ENCODE results near the gene IGFL3. TPM values are rescaled to one million over a fixed set of nuclear protein-coding genes. Genes with fewer than 3 reads are reported as not detected.
A peak's percentile ranks its signal among the peaks of the same experiment; 100 is the strongest.

IGFL3 gene
- total RNA-seq, 2 donors from 2014 or later = not detected

DNA sequence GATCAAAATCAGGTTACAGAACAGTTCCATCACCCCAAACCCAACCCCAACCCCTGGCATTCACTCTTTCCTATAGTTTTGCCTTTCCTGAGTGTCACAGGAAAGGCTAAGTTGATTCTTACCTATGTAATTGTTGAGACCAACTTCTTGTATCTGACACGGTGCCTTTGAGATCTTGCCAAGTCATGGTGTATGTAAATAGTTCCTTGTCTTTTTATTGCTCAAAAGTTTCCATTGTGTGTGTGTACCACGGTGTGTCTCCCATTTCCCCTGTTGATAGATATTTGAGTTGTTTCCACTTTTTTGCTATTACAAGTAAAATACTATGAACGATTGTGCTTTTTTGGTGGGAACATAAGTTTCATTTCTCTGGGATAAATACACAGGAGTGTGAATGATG is 20.3 kb upstream of the IGFL3 start:
- Histone ChIP-seq H3K36me3 (no peaks in the 10 kb centered on the region), H3K4me3 (no peak overlapping the region), H3K27ac (no peak overlapping the region), H3K4me1 (no peaks in the 10 kb centered on the region), H3K27me3 (no peaks in the 10 kb centered on the region), H3K9me3 (no peaks in the 10 kb centered on the region), H3K9ac (ENCODE audit: low read depth in 2 of 2, low read length in 2 of 2) (no peak overlapping the region)
- TF ChIP-seq, protein P1, sequence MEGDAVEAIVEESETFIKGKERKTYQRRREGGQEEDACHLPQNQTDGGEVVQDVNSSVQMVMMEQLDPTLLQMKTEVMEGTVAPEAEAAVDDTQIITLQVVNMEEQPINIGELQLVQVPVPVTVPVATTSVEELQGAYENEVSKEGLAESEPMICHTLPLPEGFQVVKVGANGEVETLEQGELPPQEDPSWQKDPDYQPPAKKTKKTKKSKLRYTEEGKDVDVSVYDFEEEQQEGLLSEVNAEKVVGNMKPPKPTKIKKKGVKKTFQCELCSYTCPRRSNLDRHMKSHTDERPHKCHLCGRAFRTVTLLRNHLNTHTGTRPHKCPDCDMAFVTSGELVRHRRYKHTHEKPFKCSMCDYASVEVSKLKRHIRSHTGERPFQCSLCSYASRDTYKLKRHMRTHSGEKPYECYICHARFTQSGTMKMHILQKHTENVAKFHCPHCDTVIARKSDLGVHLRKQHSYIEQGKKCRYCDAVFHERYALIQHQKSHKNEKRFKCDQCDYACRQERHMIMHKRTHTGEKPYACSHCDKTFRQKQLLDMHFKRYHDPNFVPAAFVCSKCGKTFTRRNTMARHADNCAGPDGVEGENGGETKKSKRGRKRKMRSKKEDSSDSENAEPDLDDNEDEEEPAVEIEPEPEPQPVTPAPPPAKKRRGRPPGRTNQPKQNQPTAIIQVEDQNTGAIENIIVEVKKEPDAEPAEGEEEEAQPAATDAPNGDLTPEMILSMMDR (IDR thresholded peaks at IDR 0.05) = no peak
- intact Hi-C loops (cut with DNase I) = no loop called here
- DNase-seq = peak; percentile 72

- Histone ChIP-seq H3K4me1 (no peaks in the 10 kb centered on the region), H3K4me3 (no peak overlapping the region), H3K9me3 (no peaks in the 10 kb centered on the region), H3K9ac (ENCODE audit: low read depth in 2 of 2, low read length in 2 of 2) (no peak overlapping the region), H3K27ac (no peak overlapping the region), H3K27me3 (no peaks in the 10 kb centered on the region), H3K36me3 (no peaks in the 10 kb centered on the region)
- TF ChIP-seq, protein P1 (IDR thresholded peaks at IDR 0.05) = no peak
- no peak for DNase-seq
- intact Hi-C loops (cut with DNase I) = no loop called here
These were observed 17.8 kb upstream of the IGFL3 start for GRCh38 chr19:46142294-46142693.

GRCh38 chr19:46141421-46141820 is 16.9 kb upstream of the IGFL3 start:
- intact Hi-C loops (cut with DNase I) = no loop called here
- H3K4me3 ChIP-seq = no peak overlapping the region
- H3K9me3 ChIP-seq = no peaks in the 10 kb centered on the region
- no peaks in the 10 kb centered on the region for H3K36me3 ChIP-seq
- TF ChIP-seq, protein P1 (IDR thresholded peaks at IDR 0.05) = no peak
- H3K27ac ChIP-seq = no peak overlapping the region
- H3K27me3 ChIP-seq = no peaks in the 10 kb centered on the region
- H3K9ac ChIP-seq (ENCODE audit: low read depth in 2 of 2, low read length in 2 of 2) = no peak overlapping the region
- H3K4me1 ChIP-seq = no peaks in the 10 kb centered on the region
- no peak for DNase-seq

DNA sequence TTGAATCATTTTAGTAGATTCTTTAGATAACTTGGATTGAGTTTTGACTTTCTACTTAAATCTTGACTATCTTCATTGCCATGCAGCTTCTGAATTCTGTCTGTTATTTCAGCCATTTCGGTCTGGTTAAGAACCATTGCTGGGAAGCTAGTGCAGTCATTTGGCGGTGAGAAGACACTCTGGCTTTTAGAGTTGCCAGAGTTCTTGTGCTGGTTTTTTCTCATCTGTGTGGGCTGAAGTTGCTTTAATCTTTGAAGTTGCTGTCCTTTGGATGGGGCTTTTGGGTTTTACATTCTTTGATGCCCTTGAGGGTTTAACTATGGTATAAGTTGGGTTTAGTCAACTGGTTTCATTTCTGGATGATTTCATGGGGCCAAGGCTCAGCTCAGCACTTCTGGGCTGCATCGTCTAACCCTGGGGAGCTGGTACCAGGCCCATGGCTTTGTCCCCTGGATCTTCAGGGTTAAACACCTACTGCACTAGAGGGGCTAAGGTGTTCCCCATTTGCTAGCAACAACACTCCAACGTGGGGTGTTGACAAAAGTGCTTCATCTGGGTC is 13.5 kb upstream of the IGFL3 start:
- H3K9ac ChIP-seq (ENCODE audit: low read depth in 2 of 2, low read length in 2 of 2) = no peak overlapping the region
- H3K27ac ChIP-seq = no peak overlapping the region
- DNase-seq = no peak
- no peak overlapping the region for H3K4me3 ChIP-seq
- H3K27me3 ChIP-seq = no peaks in the 10 kb centered on the region
- H3K9me3 ChIP-seq = no peaks in the 10 kb centered on the region
- H3K4me1 ChIP-seq = no peaks in the 10 kb centered on the region
- intact Hi-C loops (cut with DNase I) = no loop called here
- no peaks in the 10 kb centered on the region for H3K36me3 ChIP-seq
- TF ChIP-seq, protein P1 (IDR thresholded peaks at IDR 0.05) = no peak

DNA sequence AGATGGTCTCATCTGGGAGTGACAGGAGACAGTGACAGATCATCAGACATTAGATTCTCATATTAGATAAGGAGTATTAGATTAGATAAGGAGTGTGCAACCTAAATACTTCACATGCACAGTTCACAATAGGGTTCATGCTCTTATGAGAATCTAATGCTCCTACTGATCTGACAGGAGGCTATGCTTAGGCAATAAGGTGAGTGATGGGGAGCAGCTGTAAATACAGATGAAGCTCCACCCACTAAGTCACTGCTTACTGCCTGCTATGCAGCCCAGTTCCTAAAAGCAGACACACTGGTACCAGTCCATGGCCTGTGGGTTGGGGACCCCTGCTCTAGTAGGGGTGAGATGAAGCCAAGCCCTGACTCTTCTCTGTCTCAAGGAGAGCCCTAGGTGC is 10.0 kb upstream of the IGFL3 start:
- no peak overlapping the region for H3K4me3 ChIP-seq
- no peak for DNase-seq
- intact Hi-C loops (cut with DNase I) = no loop called here
- H3K9me3 ChIP-seq = no peaks in the 10 kb centered on the region
- no peaks in the 10 kb centered on the region for H3K4me1 ChIP-seq
- TF ChIP-seq, protein P1 (IDR thresholded peaks at IDR 0.05) = no peak
- H3K9ac ChIP-seq (ENCODE audit: low read depth in 2 of 2, low read length in 2 of 2) = no peak overlapping the region
- H3K27ac ChIP-seq = no peak overlapping the region
- no peaks in the 10 kb centered on the region for H3K36me3 ChIP-seq
- no peaks in the 10 kb centered on the region for H3K27me3 ChIP-seq

Data from colonic mucosa (tissue), 4 donors.